Measurements from ENCODE around the gene CD8B2.

GRCh38 chr2:106537047-106537446, 49.9 kb downstream of the CD8B2 start:
- TF ChIP-seq YY1 (IDR thresholded peaks at IDR 0.05; ENCODE audit: insufficient read depth, insufficient read length) (no peak), ZNF274 (IDR thresholded peaks at IDR 0.05; ENCODE audit: low read depth, low read length) (no peak), SUZ12 (IDR thresholded peaks at IDR 0.05; ENCODE audit: extremely low read depth, insufficient read depth, insufficient read length) (no peak)
